Kidney (tissue), 14 donors: ENCODE results near the gene TTLL5. TPM values are rescaled to one million over a fixed set of nuclear protein-coding genes. Genes with fewer than 3 reads are reported as not detected.

ENCODE experiments used
- DNase-seq, 5 donors: peaks; one replicate each; pipeline ENCODE4 v3.0.0-alpha.2; 2013 to 2020
- FAIRE-seq: peaks from 2 replicates; lab custom pipeline; 2012; peaks lifted over from hg19 to GRCh38; lab: Jason Lieb, UNC
- H3K27ac ChIP-seq, 2 donors: one replicate each; pipeline ENCODE4 v1.7.0; 2013; ENCODE audit warnings: low read depth in 2 of 2, low read length in 2 of 2, inconsistent platforms in 1 of 2
- H3K27me3 ChIP-seq: one replicate; pipeline ENCODE4 v1.7.1; 2013; ENCODE audit warnings: low read length, inconsistent platforms; ENCODE audit not compliant: control insufficient read depth, insufficient read depth
- H3K36me3 ChIP-seq, 3 donors: one replicate each; pipeline versions ENCODE4 v1.7.0 to v1.7.1; 2013; ENCODE audit warnings: low read length in 3 of 3, control low read depth in 1 of 3, inconsistent platforms in 1 of 3; ENCODE audit not compliant: insufficient read depth in 3 of 3, control insufficient read depth in 2 of 3
- H3K4me1 ChIP-seq, 3 donors: one replicate each; pipeline versions ENCODE4 v1.7.0 to v1.7.1; 2013; ENCODE audit warnings: low read length in 3 of 3, inconsistent platforms in 1 of 3, low read depth in 1 of 3; ENCODE audit not compliant: control insufficient read depth in 2 of 3, insufficient read depth in 2 of 3
- H3K4me3 ChIP-seq, 3 donors: one replicate each; pipeline versions ENCODE4 v1.7.0 to v1.8.1; 2013; ENCODE audit warnings: low read length in 3 of 3, control low read depth in 1 of 3, inconsistent platforms in 1 of 3
- H3K9ac ChIP-seq, 3 donors: one replicate each; pipeline versions ENCODE4 v1.7.0 to v1.7.1; 2013; ENCODE audit warnings: low read length in 3 of 3, control low read depth in 1 of 3, inconsistent platforms in 1 of 3
- H3K9me3 ChIP-seq, 3 donors: one replicate each; pipeline versions ENCODE4 v1.7.0 to v1.7.1; 2013; ENCODE audit warnings: low read length in 3 of 3, control low read depth in 1 of 3, inconsistent platforms in 1 of 3; ENCODE audit not compliant: control insufficient read depth in 2 of 3, insufficient read depth in 1 of 3
- intact Hi-C: fragments of 100-400 bp; cut with DNase I; formaldehyde crosslinking; loops from one replicate; pipeline ENCODE4 v1.11.1; 2022
- polyA plus RNA-seq: library from polyadenylated mRNA; stranded (reverse); fragments of 350-450 nt; fragmentation: Illumina TruSeq; extraction: RNeasy Lipid Tissue Mini Kit (QIAGEN cat#74804); gene quantifications from one replicate; pipeline ENCODE4 v1.2.3, GENCODE V29; 2014; ENCODE audit warnings: low read depth, low replicate concordance; ENCODE audit not compliant: insufficient read depth
- total RNA-seq: library from RNA; stranded (reverse); fragmentation: NEBNext Ultra II Directional; extraction: Animal tissue kit (Norgen Biotek cat#: 25700); gene quantifications from one replicate; pipeline ENCODE4 v1.2.1, GENCODE V29; 2021
- TF ChIP-seq, protein P1 (sequence below): IDR thresholded peaks from 3 replicates; pipeline ENCODE4 v1.5.1; 2012; ENCODE audit warnings: mild to moderate bottlenecking, moderate library complexity, borderline replicate concordance; ENCODE audit not compliant: insufficient read depth; ENCODE audit errors: extremely low read depth
- donor health status: control.
- donor health status: control.
- donor health status: control.
- donor health status: control.
- donor health status: control.
- donor health status: DM: yes; HTN: yes; CAD: no.
- donor health status: Normal renal cell carcinoma (clear cell type).

TTLL5 gene
- total and polyA plus RNA-seq, 2 donors from 2014 or later: 16.8 to 37.2 TPM

DNA sequence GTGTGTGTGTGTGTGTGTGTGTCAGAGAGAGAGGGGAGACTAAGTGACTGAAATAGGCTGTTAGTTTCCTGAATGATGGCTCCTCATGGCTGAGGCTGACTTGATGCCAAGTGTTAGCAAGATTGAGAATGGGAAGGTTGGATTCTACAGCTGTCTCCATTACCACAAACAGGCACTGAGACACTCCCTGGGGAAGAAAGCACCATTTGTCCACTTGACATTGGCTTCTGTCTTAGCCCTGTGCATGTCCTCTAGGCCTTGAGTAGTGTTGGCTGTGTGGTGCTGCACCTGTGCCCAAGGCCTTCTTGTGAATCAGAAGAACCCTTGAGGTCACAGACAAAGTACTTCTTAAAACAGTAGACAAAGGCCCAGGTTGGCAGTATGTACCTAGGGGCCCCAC lies 16.0 kb upstream of the TTLL5 start:
- intact Hi-C loops: no loop called here
- DNase-seq (no peak), FAIRE-seq (no peak)
- Histone ChIP-seq H3K36me3 (peaks cover 0 to 16% (median 2%) of the 10 kb centered on the region in 3 donors), H3K4me3 (no peak overlapping the region), H3K27me3 (no peaks in the 10 kb centered on the region), H3K9ac (no peak overlapping the region), H3K4me1 (peaks cover 0 to 11% (median 4%) of the 10 kb centered on the region in 3 donors), H3K27ac (no peak overlapping the region), H3K9me3 (no peaks in the 10 kb centered on the region)
- TF ChIP-seq, protein P1, sequence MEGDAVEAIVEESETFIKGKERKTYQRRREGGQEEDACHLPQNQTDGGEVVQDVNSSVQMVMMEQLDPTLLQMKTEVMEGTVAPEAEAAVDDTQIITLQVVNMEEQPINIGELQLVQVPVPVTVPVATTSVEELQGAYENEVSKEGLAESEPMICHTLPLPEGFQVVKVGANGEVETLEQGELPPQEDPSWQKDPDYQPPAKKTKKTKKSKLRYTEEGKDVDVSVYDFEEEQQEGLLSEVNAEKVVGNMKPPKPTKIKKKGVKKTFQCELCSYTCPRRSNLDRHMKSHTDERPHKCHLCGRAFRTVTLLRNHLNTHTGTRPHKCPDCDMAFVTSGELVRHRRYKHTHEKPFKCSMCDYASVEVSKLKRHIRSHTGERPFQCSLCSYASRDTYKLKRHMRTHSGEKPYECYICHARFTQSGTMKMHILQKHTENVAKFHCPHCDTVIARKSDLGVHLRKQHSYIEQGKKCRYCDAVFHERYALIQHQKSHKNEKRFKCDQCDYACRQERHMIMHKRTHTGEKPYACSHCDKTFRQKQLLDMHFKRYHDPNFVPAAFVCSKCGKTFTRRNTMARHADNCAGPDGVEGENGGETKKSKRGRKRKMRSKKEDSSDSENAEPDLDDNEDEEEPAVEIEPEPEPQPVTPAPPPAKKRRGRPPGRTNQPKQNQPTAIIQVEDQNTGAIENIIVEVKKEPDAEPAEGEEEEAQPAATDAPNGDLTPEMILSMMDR: no peak

DNA sequence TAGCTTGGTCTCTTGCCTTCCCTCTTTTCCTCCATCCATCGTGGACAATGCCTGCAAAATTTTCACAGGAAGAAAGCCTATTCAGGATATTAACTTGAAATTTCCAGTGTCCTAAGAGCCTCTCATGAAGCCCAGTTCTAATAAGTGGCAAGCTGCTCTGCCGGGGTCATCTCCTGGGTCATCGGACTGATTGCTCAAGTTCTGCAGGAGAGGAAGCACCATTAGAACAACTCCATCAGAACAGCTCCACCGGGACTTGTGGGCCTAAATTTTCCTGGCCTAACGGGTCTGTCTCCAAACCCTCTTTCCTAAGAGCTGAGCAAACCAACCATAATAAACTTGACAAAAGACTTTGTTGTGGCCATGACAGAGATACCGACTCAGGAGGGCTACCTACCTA lies 14.3 kb upstream of the TTLL5 start:
- intact Hi-C loops: no loop called here
- Histone ChIP-seq H3K9me3 (no peaks in the 10 kb centered on the region), H3K27ac (no peak overlapping the region), H3K36me3 (peaks cover 0 to 9% (median 6%) of the 10 kb centered on the region in 3 donors), H3K4me1 (peaks cover 0 to 11% (median 4%) of the 10 kb centered on the region in 3 donors), H3K4me3 (no peak overlapping the region), H3K27me3 (no peaks in the 10 kb centered on the region), H3K9ac (no peak overlapping the region)
- TF ChIP-seq, protein P1: no peak
- FAIRE-seq (no peak), DNase-seq (no peak)

DNA sequence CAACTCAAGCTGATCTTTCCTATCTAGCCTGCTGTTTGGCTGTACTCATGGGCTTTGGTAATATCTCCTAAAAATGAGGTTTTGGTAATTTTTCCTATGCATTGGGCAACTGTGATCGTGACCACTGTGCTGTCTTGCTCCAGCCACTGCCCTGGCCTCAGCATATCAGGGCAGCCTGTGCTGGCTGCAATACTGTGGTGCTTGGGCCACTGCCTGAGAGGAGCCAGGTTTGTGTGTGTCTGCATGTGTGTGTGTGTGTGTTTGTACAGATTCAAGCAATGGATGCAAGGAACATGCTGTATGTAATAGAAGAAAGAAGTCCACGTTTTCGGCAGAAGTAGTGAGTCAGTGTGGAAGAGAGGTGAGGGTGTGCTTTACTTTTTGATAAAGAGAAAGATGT lies 13.4 kb upstream of the TTLL5 start:
- Histone ChIP-seq H3K27ac (peak overlapping the region in 1 of 2 donors; percentile 18), H3K9me3 (no peaks in the 10 kb centered on the region), H3K9ac (no peak overlapping the region), H3K4me3 (no peak overlapping the region), H3K4me1 (peaks cover 0 to 11% (median 4%) of the 10 kb centered on the region in 3 donors), H3K36me3 (peaks cover 0 to 12% (median 9%) of the 10 kb centered on the region in 3 donors), H3K27me3 (no peaks in the 10 kb centered on the region)
- TF ChIP-seq, protein P1: no peak
- intact Hi-C loops: no loop called here
- DNase-seq: no peak
- FAIRE-seq: no peak
